Renal cortical epithelial cell (primary cell): Measurements from ENCODE around the gene HOXA1. TPM values are rescaled to one million over a fixed set of nuclear protein-coding genes. Genes with fewer than 3 reads are reported as not detected.
A peak's percentile ranks its signal among the peaks of the same experiment; 100 is the strongest.

ENCODE experiments used
- DNase-seq: peaks from one replicate; pipeline ENCODE4 v3.0.0-alpha.2; 2011; ENCODE audit warnings: low read depth
- total RNA-seq: library from RNA; depleted of rRNA; stranded (reverse); fragments of >200 nt; gene quantifications from 2 replicates; pipeline ENCODE4 v1.2.3, GENCODE V29; 2014

HOXA1 gene
- total RNA-seq, 1 donor from 2014 or later, result 1.8 TPM

DNA sequence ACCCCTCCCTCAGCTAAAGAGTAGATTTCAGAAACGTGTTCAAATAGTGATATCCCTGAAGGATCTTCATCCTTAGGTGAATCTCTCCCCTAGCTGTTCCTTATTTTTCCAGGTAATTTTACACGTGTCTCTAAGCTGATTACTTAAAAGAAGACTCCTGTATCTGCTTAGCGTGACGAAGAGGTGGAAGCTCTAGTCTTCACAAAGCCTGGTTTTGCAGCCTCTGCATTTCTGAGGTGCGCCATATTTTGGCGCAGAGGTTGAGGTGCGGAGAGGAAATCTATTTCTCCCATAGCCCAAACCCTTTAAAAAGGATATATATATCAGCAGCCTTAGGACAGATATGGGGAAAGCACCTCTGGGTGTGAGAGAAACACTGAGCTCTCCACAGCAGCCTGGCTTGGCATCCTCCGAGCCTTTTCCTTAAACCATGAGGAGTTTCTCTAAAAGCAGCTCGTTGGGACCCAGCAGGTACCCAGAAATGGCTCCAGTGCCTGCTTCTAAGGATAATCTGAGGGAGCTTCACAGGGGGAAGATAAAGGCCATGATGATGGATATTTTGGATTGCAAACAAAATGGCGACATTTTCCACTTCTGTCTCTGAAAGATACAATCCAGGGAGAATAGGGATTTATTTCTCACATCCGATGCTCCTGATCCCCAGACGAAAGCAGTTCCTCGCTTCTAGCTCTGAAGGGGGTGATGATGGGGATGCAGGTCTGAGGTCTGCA is 9.7 kb upstream of the HOXA1 start:
- no peak for DNase-seq

DNA sequence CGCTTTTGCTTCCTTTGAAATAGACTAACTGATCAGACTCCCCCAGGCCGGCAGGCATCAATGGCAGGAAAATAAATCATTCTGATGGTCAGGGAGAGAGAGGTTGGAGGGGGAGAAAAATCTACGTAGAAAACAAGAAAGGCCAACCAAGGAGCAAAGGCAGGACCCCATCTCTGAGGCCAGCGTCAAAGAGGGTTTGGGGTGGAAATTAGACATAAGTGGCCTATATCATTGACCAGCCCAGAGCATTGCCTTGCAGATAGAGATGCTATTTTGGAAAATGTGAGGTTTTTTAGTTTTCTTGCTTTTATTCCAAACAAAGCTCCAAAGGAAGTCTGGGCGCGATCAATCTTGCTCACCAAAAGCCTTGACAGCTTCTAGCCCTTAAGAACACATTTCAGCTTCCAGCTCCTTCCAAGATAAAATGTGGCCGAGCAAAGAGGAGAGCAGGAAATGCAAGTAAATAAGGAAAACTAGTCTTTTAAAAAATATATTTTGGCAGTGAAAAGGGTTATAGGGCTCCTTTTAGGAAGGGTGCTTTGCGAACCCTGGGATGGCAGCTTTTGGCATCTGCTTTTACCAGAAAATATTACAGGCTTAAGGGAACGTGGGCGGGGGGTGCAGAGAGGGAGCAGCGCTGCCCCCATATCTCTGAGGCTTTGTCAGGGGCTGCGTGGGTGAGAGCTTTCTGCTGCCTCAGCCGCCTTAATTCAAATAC is 8.7 kb upstream of the HOXA1 start:
- DNase-seq, result no peak

DNA sequence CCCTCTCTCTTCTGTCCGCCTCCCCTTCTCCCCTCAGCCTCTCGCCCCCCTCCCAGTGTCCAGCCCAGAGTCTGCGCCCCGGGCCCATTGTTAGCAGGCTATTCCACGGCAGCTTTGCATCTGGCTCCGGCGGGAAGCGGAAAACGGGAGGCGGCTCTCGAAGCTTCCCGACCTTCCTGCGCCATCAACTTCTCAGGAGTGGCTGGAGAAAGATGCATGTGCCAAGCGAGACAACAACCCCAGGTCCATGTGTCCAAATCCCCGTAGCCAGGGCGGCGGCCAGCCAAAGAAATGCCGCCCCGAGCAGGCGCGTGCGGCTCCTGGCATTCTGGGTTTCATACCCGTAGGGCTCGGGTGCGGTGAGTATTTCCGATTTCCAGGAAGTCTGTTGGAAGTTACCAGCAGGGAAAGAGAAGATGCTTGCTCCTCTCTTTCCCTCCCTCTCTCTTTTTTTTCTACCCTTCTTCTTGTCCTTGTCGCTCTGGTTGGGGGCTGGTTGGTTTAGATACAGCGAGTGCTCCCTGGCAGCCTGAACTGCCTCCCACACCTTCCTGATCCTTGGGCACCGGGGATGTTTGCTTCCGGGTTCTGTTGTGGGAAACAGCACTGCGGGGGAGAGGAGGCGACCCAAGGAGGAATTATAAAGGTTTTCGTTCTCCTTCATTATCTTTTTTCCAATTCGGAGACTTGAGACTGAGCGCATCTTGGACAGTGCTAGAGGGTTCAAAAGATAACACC is 7.9 kb upstream of the HOXA1 start:
- no peak for DNase-seq

DNA sequence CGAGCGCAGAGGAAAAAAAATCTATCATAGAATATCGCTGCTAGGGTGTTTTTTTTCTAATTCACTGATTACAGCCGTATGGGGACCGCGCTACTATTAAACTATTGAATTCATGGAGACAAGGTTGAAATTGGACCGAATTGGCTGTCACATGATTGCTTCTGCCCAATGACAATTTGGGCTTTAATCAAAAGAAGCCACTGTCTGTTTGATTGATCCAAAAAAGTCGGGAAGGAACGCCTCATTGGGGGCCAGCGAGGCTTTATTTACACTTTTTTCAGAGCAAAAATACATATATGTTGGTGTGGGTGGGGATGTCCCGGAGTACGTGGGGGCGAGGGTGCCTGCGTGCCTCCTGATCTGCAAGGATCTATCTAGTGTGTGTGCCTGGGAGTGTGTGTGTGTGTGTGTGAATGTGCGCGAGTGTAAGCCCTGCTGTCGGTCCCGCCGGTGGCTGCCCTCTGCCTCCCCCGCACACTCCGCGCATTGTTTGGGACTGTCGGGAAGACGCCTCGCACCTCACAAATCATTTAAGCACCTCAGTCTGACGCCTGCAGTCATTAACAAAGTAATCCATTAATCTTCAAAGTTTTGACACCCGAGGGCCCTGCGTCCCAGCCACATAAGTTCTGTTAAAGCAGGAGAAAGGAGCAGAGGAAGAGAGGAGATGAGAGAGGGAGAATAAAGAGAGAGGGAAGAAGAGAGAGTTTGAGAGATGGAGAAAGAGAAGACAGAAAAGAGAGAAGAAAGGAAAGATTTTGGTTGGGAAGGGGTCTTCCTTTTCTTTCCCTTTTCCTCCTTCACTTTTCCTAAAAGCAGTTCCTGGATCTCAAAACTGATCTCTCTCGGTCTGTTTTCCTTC is 7.0 kb upstream of the HOXA1 start, which contains the start of gene HOXA2:
Gene HOXA2 (minus strand): TSS at position 103 of the 862 bp plus-strand sequence. CDS start 183 bp downstream, outside the sequence.
- DNase-seq, result peak; percentile 71

DNA sequence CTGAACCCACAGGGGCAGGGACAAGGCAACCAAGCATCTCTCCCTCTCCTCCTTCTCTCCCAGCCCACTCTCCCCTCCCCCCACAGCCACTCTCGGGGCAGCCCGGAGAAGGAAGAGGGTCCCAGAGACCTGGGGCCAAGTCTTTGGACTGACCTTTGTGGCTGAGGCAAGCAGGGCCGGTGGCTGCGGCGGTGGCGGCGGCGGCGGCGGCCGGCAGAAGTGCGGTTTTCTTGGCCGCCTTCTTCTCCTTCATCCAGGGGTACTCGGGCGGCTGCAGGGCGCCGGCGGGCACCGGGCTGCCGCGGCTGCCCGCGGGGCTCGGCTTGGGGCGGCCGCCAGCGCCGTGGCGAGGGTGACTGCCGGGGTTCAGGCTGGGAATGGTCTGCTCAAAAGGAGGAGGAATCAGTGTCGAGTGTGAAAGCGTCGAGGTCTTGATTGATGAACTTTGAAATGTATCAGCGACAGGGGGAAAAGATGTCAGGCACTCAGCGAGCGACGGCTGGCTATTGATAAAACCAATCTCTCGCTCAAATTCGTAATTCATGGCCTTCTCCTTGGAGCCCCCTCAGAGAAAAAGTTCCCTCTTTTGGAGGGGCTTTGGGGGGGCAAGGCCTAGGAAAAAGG is 6.3 kb upstream of the HOXA1 start:
- DNase-seq, result no peak

DNA sequence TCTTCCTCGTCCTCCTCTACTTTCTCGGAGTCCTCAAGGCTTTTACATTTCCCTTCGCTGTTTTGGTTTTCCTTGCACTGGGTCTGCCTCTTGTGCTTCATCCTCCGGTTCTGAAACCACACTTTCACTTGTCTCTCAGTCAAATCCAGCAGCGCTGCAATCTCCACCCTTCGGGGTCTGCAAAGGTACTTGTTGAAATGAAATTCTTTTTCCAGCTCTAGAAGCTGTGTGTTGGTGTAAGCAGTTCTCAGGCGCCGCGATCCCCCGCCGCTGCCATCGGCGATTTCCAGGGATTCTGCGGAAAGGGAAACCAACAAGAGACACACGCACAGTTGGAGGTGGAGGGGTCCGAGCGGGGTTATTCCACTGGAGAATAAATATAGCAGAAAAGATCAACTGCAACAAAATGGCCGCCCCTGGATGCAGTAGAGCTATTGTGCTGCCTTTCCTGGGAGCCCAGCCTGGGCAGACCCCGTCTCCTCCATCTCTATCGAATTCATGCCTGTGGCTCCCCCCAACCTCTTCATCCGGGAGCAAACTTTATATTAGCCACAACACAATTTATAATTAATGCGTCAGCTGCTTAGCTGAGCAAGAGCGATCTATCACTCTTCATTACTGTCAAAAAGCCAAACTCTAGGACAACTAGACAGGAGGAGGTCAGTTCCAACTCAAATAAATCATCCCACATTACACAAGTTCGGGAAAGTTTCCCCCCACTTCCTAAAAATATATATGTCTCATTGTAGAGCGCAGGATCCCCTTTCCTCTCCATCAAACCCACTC is 5.6 kb upstream of the HOXA1 start:
- no peak for DNase-seq

- no peak for DNase-seq
Observed at GRCh38 chr7:27100694-27101170, 4.9 kb upstream of the HOXA1 start.

DNA sequence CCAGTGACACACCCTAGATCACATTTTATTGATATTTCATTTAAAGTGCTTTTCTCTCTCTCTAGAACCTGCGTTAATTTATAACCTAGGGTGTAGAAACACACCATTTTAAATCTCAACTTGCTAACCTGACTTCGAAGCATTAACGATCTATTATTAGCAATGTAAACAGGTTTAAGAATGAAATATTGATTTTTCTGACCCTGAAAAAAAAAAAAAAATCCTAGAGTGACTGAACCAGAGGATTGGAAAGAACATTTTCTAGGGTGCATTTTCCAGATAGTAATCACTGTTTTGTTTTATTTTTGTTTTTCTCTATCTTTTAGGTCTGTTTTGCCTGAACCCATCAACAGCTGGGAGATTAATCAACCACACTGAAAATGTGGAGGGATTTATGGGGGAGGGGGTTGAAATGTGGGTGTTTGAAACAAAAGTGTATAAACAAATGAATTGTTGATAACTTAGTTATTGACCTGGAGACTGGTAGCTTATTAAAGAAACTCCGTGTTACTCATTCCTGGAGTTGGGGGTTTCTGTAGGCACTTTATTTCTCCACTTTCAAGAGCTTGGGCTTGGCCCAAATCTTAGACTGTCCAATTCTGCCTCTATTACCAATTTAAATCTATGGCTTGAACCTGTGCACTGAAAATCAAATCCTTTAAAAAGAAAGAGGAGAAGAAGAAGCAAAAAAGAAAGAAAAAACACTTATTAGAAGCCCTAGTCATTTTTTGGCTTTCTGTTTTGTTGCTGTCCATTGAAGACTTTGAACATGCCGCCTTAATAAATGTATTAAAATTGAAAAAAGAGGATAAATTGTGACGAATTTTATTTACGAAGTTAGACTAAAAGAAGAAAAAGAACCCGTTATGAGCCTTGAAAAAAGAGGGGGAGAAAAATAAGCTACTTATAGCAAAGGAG is 3.9 kb upstream of the HOXA1 start:
- DNase-seq, result no peak

- peak; percentile 68 for DNase-seq
Observed at GRCh38 chr7:27098578-27099451, 3.0 kb upstream of the HOXA1 start.

GRCh38 chr7:27097686-27098577 is 2.1 kb upstream of the HOXA1 start:
- DNase-seq, result peak; percentile 69

DNA sequence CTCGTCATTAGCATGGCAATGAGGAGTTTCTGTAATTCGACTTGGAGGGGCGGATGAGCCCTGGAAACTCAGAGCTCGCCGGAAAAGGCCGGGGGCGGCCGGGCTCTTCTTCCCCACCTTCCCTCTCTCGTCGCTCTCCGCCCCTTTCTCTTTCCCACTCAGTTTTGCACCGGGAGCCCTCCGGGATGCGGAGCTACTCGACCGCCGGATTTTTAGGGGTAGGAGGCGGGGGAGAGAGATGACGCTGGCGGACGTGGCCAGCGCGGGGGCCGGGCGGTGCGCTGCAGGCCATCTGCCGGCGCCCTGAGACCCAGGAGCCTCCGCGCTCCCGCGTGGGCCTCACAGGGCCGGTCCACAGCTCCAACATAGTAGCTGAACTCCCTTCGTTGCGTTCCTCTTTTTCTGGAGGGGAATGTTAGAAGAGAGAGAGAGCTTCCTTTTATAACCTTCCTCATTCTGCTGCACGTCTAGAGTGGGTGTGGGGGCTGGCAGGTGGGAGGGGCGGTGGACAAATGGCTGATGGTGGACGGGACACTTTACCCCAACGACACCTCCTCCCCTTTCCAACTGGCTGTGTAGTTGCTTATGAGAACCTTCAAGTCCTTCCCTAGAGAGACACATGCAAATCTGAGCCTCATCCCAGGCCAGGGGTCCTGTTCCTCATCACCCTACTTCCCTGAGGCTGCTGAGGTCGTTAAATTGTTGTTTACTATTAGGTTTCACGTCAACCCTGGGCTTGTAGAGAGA is 1.1 kb upstream of the HOXA1 start:
- DNase-seq, result no peak

- no peak for DNase-seq
Observed at GRCh38 chr7:27095050-27095896, 527 bp downstream of the HOXA1 start.

- DNase-seq, result no peak
Observed at GRCh38 chr7:27094304-27095049, 1.3 kb downstream of the HOXA1 start.

DNA sequence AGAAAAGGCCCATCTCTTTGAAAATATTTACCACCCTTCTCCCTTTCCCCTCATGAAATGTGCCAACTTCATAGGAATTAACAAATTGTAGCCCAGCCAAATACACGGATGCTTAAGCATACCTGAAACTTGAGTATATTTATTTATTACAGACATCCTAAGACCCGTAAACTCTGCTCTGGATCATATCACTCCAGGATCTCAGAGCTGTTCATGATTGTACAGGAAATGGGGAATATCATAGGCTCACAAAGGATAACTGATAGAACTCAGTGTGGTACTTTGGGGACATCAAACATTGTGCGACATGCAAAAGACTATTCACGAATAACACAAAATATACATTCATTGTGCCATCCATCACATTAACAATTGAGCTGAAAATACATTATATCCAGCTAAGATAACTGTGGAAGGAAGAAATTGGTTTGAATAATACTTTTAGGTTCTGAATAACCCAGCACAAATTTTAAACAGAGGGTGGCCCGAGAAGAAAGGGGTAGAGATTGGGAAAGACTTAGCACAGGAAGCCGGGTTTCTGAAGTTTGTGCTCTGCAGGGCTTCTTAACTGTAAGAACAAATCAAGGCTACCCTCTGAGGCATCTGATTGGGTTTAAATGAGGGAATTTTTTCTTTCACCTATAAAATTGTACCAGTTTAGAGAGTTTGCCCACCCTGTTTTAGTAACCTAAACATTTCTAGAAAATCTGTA is 2.5 kb downstream of the HOXA1 start:
- no peak for DNase-seq
